HepG2 (cell line): ENCODE results near the gene ANLN. TPM values are rescaled to one million over a fixed set of nuclear protein-coding genes. Genes with fewer than 3 reads are reported as not detected.

Experiments
- ATAC-seq: fragments of 200-7000 bp; cut with Tn5 transposase; 3 replicates; pipeline ENCODE4 v1.9.1; 2020; ENCODE audit warnings: mild to moderate bottlenecking, moderate library complexity
- BruUV-seq: library from RNA; stranded (reverse); fragments of 400-500 nt; replicated peaks from 2 replicates; lab custom pipeline; 2021; lab: Mats Ljungman, UMichigan
- CTCF ChIA-PET: fragments of 300-600 bp; formaldehyde crosslinking; extraction: SDS; loops from one replicate; lab custom pipeline; 2021; ENCODE audit warnings: low total read pairs, inconsistent platforms, low intra/inter-chr PET ratio; lab: Yijun Ruan, JAX
- POLR2A ChIA-PET: fragments of 350-600 bp; sonication (Branson Sonifier 250); formaldehyde crosslinking; loops from one replicate; lab custom pipeline; 2020; ENCODE audit warnings: antibody characterized with exemption, inconsistent platforms; lab: Yijun Ruan, JAX
- DNase-seq: peaks from one replicate; pipeline ENCODE4 v3.0.0-alpha.2; 2015; ENCODE audit warnings: low spot score
- FAIRE-seq: peaks from 3 replicates; lab custom pipeline; 2011; peaks lifted over from hg19 to GRCh38; lab: Jason Lieb, UNC
- H2AFZ ChIP-seq: one replicate; pipeline ENCODE4 v1.6.1; 2011; ENCODE audit warnings: low read length, inconsistent platforms
- H3K27ac ChIP-seq: fragments of 300-600 bp; 3 replicates; pipeline ENCODE4 v1.8.0; 2011; ENCODE audit warnings: mixed run types, mild to moderate bottlenecking, mixed read lengths, low read length, inconsistent platforms; ENCODE audit not compliant: insufficient read depth; ENCODE audit errors: extremely low read length
- H3K27me3 ChIP-seq, 2 experiments: fragments of 200-600 bp in 1 of 2; 2 replicates in 1 of 2; 3 replicates in 1 of 2; pipeline versions ENCODE4 v1.6.0 to v1.8.0; 2011; ENCODE audit warnings: low read length in 2 of 2, mild to moderate bottlenecking in 2 of 2, moderate library complexity in 2 of 2, inconsistent platforms in 1 of 2; ENCODE audit not compliant: insufficient read depth in 2 of 2, control insufficient read depth in 1 of 2
- H3K36me3 ChIP-seq, 2 experiments: fragments of 200-600 bp in 1 of 2; replicated peaks in 1 of 2; 2 replicates in 1 of 2; 3 replicates in 1 of 2; pipeline versions ENCODE4 v1.5.1 to v1.8.0; 2011; ENCODE audit warnings: low read length in 2 of 2, inconsistent platforms in 1 of 2; ENCODE audit not compliant: insufficient read depth in 2 of 2, control insufficient read depth in 1 of 2
- H3K4me1 ChIP-seq: 2 replicates; pipeline ENCODE4 v1.5.1; 2012; ENCODE audit warnings: low read length, inconsistent platforms; ENCODE audit not compliant: insufficient read depth
- H3K4me2 ChIP-seq: 2 replicates; pipeline ENCODE4 v1.6.0; 2011; ENCODE audit warnings: low read depth, low read length, inconsistent platforms
- H3K4me3 ChIP-seq, 3 experiments: fragments of 200-600 bp in 1 of 3; sonication (generic), shearing (Covaris generic) in 1 of 3; replicated peaks in 1 of 3; 2 replicates each; pipeline ENCODE4 v1.5.1; 2011 to 2016; ENCODE audit warnings: low read length in 3 of 3, inconsistent platforms in 2 of 3, low read depth in 2 of 3, mild to moderate bottlenecking in 2 of 3, control low read depth in 1 of 3, mixed read lengths in 1 of 3; ENCODE audit not compliant: insufficient read depth in 1 of 3
- H3K79me2 ChIP-seq: one replicate; pipeline ENCODE4 v1.6.1; 2011; ENCODE audit warnings: low read length, inconsistent platforms; ENCODE audit not compliant: insufficient read depth
- H3K9ac ChIP-seq: 2 replicates; pipeline ENCODE4 v1.6.0; 2011; ENCODE audit warnings: mild to moderate bottlenecking, low read depth, low read length, inconsistent platforms; ENCODE audit not compliant: insufficient read depth
- H3K9me3 ChIP-seq: 2 replicates; pipeline ENCODE4 v1.5.1; 2012; ENCODE audit warnings: mild to moderate bottlenecking, low read length
- H4K20me1 ChIP-seq: 2 replicates; pipeline ENCODE4 v1.6.0; 2011; ENCODE audit warnings: inconsistent platforms, mild to moderate bottlenecking, low read length, moderate library complexity; ENCODE audit not compliant: insufficient read depth
- CHD4 ChIP-seq: fragments of 200-600 bp; sonication (generic); IDR thresholded peaks from 2 replicates; pipeline ENCODE4 v1.7.0; 2017; ENCODE audit warnings: mild to moderate bottlenecking, low read length, borderline replicate concordance
- DMAP1 ChIP-seq: IDR thresholded peaks from 2 replicates; pipeline ENCODE4 v1.6.1; 2016
- ELF1 ChIP-seq: sonication (generic); formaldehyde crosslinking; IDR thresholded peaks from 2 replicates; pipeline ENCODE4 v1.4.0; 2020; ENCODE audit warnings: missing genetic modification reagents
- FOXJ3 ChIP-seq: sonication (generic); formaldehyde crosslinking; IDR thresholded peaks from 2 replicates; pipeline ENCODE4 v1.4.0; 2020; ENCODE audit warnings: missing genetic modification reagents, mild to moderate bottlenecking, borderline replicate concordance
- GABPA ChIP-seq, 2 experiments: IDR thresholded peaks; 2 replicates each; pipeline ENCODE4 v1.6.1; 2011 to 2016; ENCODE audit warnings: low read depth in 2 of 2, low read length in 1 of 2, missing biosample characterization in 1 of 2, missing genetic modification characterization in 1 of 2
- HES4 ChIP-seq: sonication (generic); formaldehyde crosslinking; IDR thresholded peaks from 2 replicates; pipeline ENCODE4 v1.9.0; 2021; ENCODE audit warnings: mild to moderate bottlenecking, missing genetic modification reagents, borderline replicate concordance
- HMGA1 ChIP-seq: sonication (generic); formaldehyde crosslinking; conservative IDR thresholded peaks from 2 replicates; pipeline ENCODE4 v1.4.0; 2020; ENCODE audit warnings: missing genetic modification reagents
- HNRNPUL1 ChIP-seq: fragments of 200-400 bp; formaldehyde crosslinking; IDR thresholded peaks from 2 replicates; pipeline ENCODE4 v1.6.1; 2017; ENCODE audit warnings: low read depth, mild to moderate bottlenecking, low read length, moderate library complexity
- NCOA1 ChIP-seq: sonication (generic); formaldehyde crosslinking; IDR thresholded peaks from 2 replicates; pipeline ENCODE4 v1.9.0; 2021; ENCODE audit warnings: missing genetic modification reagents
- POLR2AphosphoS2 ChIP-seq: IDR thresholded peaks from 2 replicates; pipeline ENCODE4 v1.6.1; 2011; ENCODE audit warnings: low read depth, low read length, improper control_type of control experiment
- SAFB2 ChIP-seq: sonication (generic); formaldehyde crosslinking; IDR thresholded peaks from 2 replicates; pipeline ENCODE4 v1.5.1; 2020; ENCODE audit warnings: missing genetic modification reagents, low read depth, mild to moderate bottlenecking, borderline replicate concordance
- SAP130 ChIP-seq: IDR thresholded peaks from 2 replicates; pipeline ENCODE4 v1.6.1; 2016; ENCODE audit warnings: low read depth
- YEATS4 ChIP-seq: sonication (generic); formaldehyde crosslinking; IDR thresholded peaks from 2 replicates; pipeline ENCODE4 v1.4.0; 2020; ENCODE audit warnings: missing genetic modification reagents, borderline replicate concordance
- ZBTB1 ChIP-seq: sonication (generic); formaldehyde crosslinking; IDR thresholded peaks from 2 replicates; pipeline ENCODE4 v1.4.0; 2020; ENCODE audit warnings: missing genetic modification reagents, borderline replicate concordance
- ZBTB7A ChIP-seq: sonication (generic); formaldehyde crosslinking; IDR thresholded peaks from 2 replicates; pipeline ENCODE4 v1.8.0; 2022; ENCODE audit warnings: mild to moderate bottlenecking, missing genetic modification reagents
- ZFP91 ChIP-seq: sonication (generic); formaldehyde crosslinking; IDR thresholded peaks from 2 replicates; pipeline ENCODE4 v1.9.0; 2022; ENCODE audit warnings: missing genetic modification reagents, mild to moderate bottlenecking, borderline replicate concordance
- ZNF18 ChIP-seq: sonication (generic); formaldehyde crosslinking; IDR thresholded peaks from 2 replicates; pipeline ENCODE4 v1.8.0; 2022; ENCODE audit warnings: mild to moderate bottlenecking, missing genetic modification reagents; ENCODE audit not compliant: insufficient replicate concordance
- ZNF3 ChIP-seq: IDR thresholded peaks from 2 replicates; pipeline ENCODE4 v1.7.0; 2017; ENCODE audit warnings: inconsistent platforms
- ZNF44 ChIP-seq: sonication (generic); formaldehyde crosslinking; IDR thresholded peaks from 2 replicates; pipeline ENCODE4 v1.5.1; 2020; ENCODE audit warnings: mild to moderate bottlenecking, missing genetic modification reagents
- ZNF7 ChIP-seq: IDR thresholded peaks from 2 replicates; pipeline ENCODE4 v1.6.1; 2016; ENCODE audit warnings: missing biosample characterization, missing genetic modification reagents
- WGBS: methylation state at CpG from one replicate; pipeline ENCODE4 v1.1.6; 2017; ENCODE audit warnings: low lambda C conversion rate; 5-methylcytosine and 5-hydroxymethylcytosine counted together
- in situ Hi-C: cut with HindIII; loops from 2 replicates; pipeline ENCODE4 v1.10.0; 2017; ENCODE audit warnings: low pct_unique_long_range_greater_than_20kb; ENCODE audit not compliant: extremely low pct_ligation_motif_present
- intact Hi-C: fragments of 100-400 bp; cut with micrococcal nuclease; formaldehyde crosslinking; loops from one replicate; pipeline ENCODE4 v1.10.0; 2022; ENCODE audit not compliant: unreplicated experiment
- polyA plus RNA-seq, 8 experiments: library from polyadenylated mRNA; depleted of rRNA in 3 of 8; stranded (reverse) in 7 of 8; unstranded in 1 of 8; fragments of >200 nt; fragmentation: Illumina TruSeq in 4 of 8; extraction: Trizol in 4 of 8; gene quantifications; 2 replicates each; pipeline versions ENCODE4 v1.2.1 to v1.2.3, GENCODE V29; 2011 to 2016; ENCODE audit warnings: low read depth in 4 of 8, missing spikeins in 1 of 8, mixed read lengths in 1 of 8; ENCODE audit not compliant: insufficient read depth in 1 of 8
- total RNA-seq, 5 experiments: library from RNA; depleted of rRNA; stranded (reverse); fragments of >200 nt; fragmentation: Illumina TruSeq; extraction: Trizol; gene quantifications; 2 replicates each; pipeline ENCODE4 v1.2.3, GENCODE V29; 2016; ENCODE audit warnings: low read depth in 1 of 5

The ANLN gene
- total and polyA plus RNA-seq, 2 of the 13 experiments (the other 11 are each of a cell fraction or from before 2014, with no cell fraction given) = 20.0 to 72.0 TPM

- TF ChIP-seq SAFB2 (CRISPR knock-in tag) = no peak
- no peak for TF ChIP-seq POLR2AphosphoS2
- no peak for TF ChIP-seq ELF1 (CRISPR knock-in tag)
- TF ChIP-seq ZBTB1 (CRISPR knock-in tag) = no peak
- TF ChIP-seq HES4 (CRISPR knock-in tag) = no peak
- TF ChIP-seq DMAP1 (CRISPR knock-in tag) = no peak
- TF ChIP-seq ZNF18 (CRISPR knock-in tag) = no peak
- no peak for TF ChIP-seq CHD4
- TF ChIP-seq NCOA1 (CRISPR knock-in tag) = no peak
- TF ChIP-seq ZNF44 (CRISPR knock-in tag) = no peak
- TF ChIP-seq GABPA (IDR thresholded peaks at IDR 0.05; ENCODE audit: low read depth, low read length) = no peak
- TF ChIP-seq GABPA (CRISPR knock-in tag; IDR thresholded peaks at IDR 0.05; ENCODE audit: low read depth) = no peak
- TF ChIP-seq HNRNPUL1 = no peak
- TF ChIP-seq SAP130 = no peak
- no peak for TF ChIP-seq YEATS4 (CRISPR knock-in tag)
- TF ChIP-seq ZBTB7A (CRISPR knock-in tag) = no peak
- TF ChIP-seq ZFP91 (CRISPR knock-in tag) = no peak
- TF ChIP-seq ZNF7 = no peak
- no peak for TF ChIP-seq FOXJ3 (CRISPR knock-in tag)
- TF ChIP-seq ZNF3 (CRISPR knock-in tag) = no peak
- no peak for TF ChIP-seq HMGA1 (CRISPR knock-in tag)
- Histone ChIP-seq H3K4me2 (no peak overlapping the region), H3K9ac (no peak overlapping the region), H3K36me3 (no peaks in the 10 kb centered on the region), H3K4me1 (no peaks in the 10 kb centered on the region; the same call in 1 of the 2 replicates), H3K27me3 (no peaks in the 10 kb centered on the region), H3K27ac (no peak overlapping the region), H3K79me2 (no peaks in the 10 kb centered on the region), H2AFZ (no peak overlapping the region), H4K20me1 (no peaks in the 10 kb centered on the region), H3K4me3 (no peak overlapping the region), H3K9me3 (no peaks in the 10 kb centered on the region)
- POLR2A ChIA-PET = no interaction called here
- FAIRE-seq = no peak
- 55% methylated on average over 2 of the region's 2 CpGs for WGBS
- in situ Hi-C loops (loop anchor here (25.0 kb wide), 1 partner anchor 494 kb away; no protein-coding TSS in a partner anchor), intact Hi-C loops (no loop called here)
- CTCF ChIA-PET = no interaction called here
- DNase-seq = no peak
- ATAC-seq = no peak
- no TSS peak for BruUV-seq
Observed at GRCh38 chr7:36468370-36469101, 78.9 kb downstream of the ANLN start.
